Measurements from ENCODE around the gene IGLL5. TPM values are rescaled to one million over a fixed set of nuclear protein-coding genes. Genes with fewer than 3 reads are reported as not detected.

Gene IGLL5
- total RNA-seq, 1 donor from 2014 or later = not detected

DNA sequence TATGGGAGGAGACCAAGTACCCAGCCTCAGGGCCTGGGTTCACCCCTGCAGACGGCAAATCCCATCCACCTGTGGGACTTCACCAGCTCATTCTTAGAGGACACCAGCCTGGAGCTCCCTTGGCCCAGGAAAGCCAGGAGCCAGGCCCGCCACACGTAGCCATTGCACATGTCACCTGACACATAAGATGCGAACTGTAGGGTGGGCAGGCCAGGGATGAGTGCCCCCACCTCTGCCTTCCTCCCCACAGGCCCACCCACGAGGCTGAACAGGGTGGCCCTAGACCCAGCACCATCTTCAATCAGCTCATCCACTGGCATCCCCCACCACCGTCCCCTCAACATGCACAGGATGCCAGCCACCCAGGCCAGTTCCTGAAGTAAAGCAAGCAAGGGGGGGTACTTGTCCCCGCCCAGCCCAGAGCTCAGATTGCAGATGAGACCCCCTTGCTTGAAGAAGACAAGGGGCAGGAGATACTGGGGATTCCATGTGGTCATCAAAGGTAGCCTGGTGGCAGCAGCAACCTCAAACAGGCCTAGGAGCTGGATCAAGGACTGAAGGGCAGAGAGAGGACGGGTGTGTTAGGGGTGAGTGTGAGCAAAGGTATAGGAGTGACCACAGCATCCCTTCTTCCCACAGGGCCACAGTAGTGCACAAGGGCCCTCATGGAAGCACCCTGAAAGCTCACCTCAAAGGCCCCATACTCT, 45.6 kb downstream of the IGLL5 start:
- no peak for DNase-seq (ENCODE audit: low read depth)
- Histone ChIP-seq H3K27me3 (ENCODE audit: control insufficient read depth, insufficient read depth, low read length) (no peaks in the 10 kb centered on the region), H3K36me3 (ENCODE audit: control insufficient read depth, insufficient read depth, low read length) (no peaks in the 10 kb centered on the region), H3K4me3 (ENCODE audit: low read depth, low read length) (no peak overlapping the region)
- no peak for FAIRE-seq
- TF ChIP-seq, protein P1, sequence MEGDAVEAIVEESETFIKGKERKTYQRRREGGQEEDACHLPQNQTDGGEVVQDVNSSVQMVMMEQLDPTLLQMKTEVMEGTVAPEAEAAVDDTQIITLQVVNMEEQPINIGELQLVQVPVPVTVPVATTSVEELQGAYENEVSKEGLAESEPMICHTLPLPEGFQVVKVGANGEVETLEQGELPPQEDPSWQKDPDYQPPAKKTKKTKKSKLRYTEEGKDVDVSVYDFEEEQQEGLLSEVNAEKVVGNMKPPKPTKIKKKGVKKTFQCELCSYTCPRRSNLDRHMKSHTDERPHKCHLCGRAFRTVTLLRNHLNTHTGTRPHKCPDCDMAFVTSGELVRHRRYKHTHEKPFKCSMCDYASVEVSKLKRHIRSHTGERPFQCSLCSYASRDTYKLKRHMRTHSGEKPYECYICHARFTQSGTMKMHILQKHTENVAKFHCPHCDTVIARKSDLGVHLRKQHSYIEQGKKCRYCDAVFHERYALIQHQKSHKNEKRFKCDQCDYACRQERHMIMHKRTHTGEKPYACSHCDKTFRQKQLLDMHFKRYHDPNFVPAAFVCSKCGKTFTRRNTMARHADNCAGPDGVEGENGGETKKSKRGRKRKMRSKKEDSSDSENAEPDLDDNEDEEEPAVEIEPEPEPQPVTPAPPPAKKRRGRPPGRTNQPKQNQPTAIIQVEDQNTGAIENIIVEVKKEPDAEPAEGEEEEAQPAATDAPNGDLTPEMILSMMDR (IDR thresholded peaks at IDR 0.05; ENCODE audit: insufficient read depth, low read length, severe bottlenecking) = no peak

DNA sequence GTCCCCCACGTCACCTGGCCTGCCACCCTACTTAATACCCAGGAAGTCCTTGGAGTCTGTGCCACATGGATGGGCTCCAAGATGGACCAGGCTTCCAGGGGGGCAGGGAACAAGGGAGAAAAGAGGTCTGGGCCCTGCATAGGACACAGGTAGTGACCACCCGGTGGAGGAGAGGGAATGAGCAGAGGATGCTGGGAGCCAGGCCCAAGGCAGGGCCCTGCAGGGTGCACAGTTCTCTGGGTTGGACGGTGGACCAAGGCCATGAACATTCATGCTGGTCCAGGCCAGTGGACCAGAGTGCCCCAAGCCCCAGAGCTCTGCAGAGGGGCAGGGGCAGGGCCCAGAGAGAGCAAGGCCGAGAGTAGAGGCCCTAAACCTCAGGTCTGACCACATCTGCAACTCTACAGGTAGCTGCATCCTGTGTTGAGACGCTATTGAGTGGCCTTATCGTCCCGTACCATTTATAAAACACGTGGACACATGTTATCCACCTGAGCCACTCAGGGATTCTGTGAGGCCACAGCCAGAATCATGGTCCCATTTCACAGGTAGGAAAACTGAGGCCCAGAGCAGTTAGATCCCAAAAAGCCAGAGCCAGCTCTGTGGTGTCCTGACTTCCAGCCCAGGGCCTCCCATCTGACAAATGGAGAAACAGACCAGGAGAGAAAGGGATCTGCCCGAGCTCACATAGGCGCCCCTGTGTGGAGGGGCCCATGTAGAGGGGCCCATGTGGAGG, 46.4 kb downstream of the IGLL5 start:
- no peaks in the 10 kb centered on the region for H3K36me3 ChIP-seq (ENCODE audit: control insufficient read depth, insufficient read depth, low read length)
- DNase-seq (ENCODE audit: low read depth) = no peak
- no peaks in the 10 kb centered on the region for H3K27me3 ChIP-seq (ENCODE audit: control insufficient read depth, insufficient read depth, low read length)
- no peak overlapping the region for H3K4me3 ChIP-seq (ENCODE audit: low read depth, low read length)
- FAIRE-seq = no peak
- TF ChIP-seq, protein P1 (IDR thresholded peaks at IDR 0.05; ENCODE audit: insufficient read depth, low read length, severe bottlenecking) = no peak

- DNase-seq (ENCODE audit: low read depth) (no peak), FAIRE-seq (no peak)
- TF ChIP-seq, protein P1 (IDR thresholded peaks at IDR 0.05; ENCODE audit: insufficient read depth, low read length, severe bottlenecking) = no peak
- no peaks in the 10 kb centered on the region for H3K36me3 ChIP-seq (ENCODE audit: control insufficient read depth, insufficient read depth, low read length)
- no peak overlapping the region for H3K4me3 ChIP-seq (ENCODE audit: low read depth, low read length)
- H3K27me3 ChIP-seq (ENCODE audit: control insufficient read depth, insufficient read depth, low read length) = no peaks in the 10 kb centered on the region
Observed at GRCh38 chr22:22934543-22935055, 47.0 kb downstream of the IGLL5 start.

GRCh38 chr22:22935056-22935545, 47.5 kb downstream of the IGLL5 start:
- FAIRE-seq (no peak), DNase-seq (ENCODE audit: low read depth) (no peak)
- Histone ChIP-seq H3K4me3 (ENCODE audit: low read depth, low read length) (no peak overlapping the region), H3K36me3 (ENCODE audit: control insufficient read depth, insufficient read depth, low read length) (no peaks in the 10 kb centered on the region), H3K27me3 (ENCODE audit: control insufficient read depth, insufficient read depth, low read length) (no peaks in the 10 kb centered on the region)
- TF ChIP-seq, protein P1 (IDR thresholded peaks at IDR 0.05; ENCODE audit: insufficient read depth, low read length, severe bottlenecking) = no peak

DNA sequence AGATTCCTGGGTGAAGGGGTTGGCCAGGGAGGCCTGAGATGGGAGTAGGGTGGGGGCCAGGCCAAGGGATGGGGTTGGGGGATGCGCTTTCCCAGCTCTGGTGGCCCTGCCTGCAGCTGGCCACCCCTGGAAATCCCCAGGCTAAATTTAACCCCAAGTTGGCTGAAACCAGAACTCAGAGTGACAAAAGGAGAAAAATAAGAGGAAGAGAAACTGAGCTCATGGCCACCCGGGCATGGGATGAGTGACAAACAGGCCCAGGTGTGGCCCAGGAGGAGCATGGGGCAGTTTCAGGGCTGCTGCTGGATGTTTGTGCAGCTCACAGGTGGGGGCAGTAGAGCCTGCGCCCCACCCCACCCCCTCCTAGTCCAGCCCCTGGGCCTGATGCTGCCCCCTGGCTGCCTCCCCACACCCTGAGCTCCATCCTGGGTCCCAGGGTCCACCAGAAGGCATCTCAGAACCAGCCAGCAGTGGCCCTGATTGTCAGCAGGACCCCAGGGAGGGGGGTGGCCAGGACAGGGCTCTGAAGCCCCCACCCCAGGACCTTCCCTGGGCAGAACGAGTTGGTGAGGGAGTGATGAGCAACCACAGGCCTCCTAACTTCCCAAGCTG, 48.0 kb downstream of the IGLL5 start:
- FAIRE-seq = no peak

More for the DNA sequence above, 48.0 kb downstream of the IGLL5 start:
- Histone ChIP-seq H3K27me3 (ENCODE audit: control insufficient read depth, insufficient read depth, low read length) (no peaks in the 10 kb centered on the region), H3K36me3 (ENCODE audit: control insufficient read depth, insufficient read depth, low read length) (no peaks in the 10 kb centered on the region), H3K4me3 (ENCODE audit: low read depth, low read length) (no peak overlapping the region)
- TF ChIP-seq, protein P1 (IDR thresholded peaks at IDR 0.05; ENCODE audit: insufficient read depth, low read length, severe bottlenecking) = no peak
- DNase-seq (ENCODE audit: low read depth) = no peak
